Measurements from ENCODE around the gene BDKRB2.

BDKRB2 gene

GRCh38 chr14:96204151-96205058, at the start of gene BDKRB2:
Gene BDKRB2, plus strand, starts transcription at chr14:96204839. Its CDS starts 32,269 bp downstream, at chr14:96237108.
- H3K27ac ChIP-seq: peak within 1 kb of the TSS; percentile 23; the same call in 1 of the 2 replicates
- no peak for TF ChIP-seq ZFX (IDR thresholded peaks at IDR 0.05)
- TF ChIP-seq CTCF (conservative IDR thresholded peaks at IDR 0.05): no peak

GRCh38 chr14:96154900-96155299, 49.7 kb upstream of the BDKRB2 start:
- TF ChIP-seq CTCF (conservative IDR thresholded peaks at IDR 0.05): no peak
- no peak for TF ChIP-seq ZFX (IDR thresholded peaks at IDR 0.05)
- H3K27ac ChIP-seq: no peak overlapping the region

- TF ChIP-seq ZFX (IDR thresholded peaks at IDR 0.05): no peak
- no peak for TF ChIP-seq CTCF (conservative IDR thresholded peaks at IDR 0.05)
- H3K27ac ChIP-seq: no peak overlapping the region
Observed at GRCh38 chr14:96156804-96157760, 47.6 kb upstream of the BDKRB2 start.

- no peak overlapping the region for H3K27ac ChIP-seq
- TF ChIP-seq ZFX (IDR thresholded peaks at IDR 0.05): no peak
- TF ChIP-seq CTCF (conservative IDR thresholded peaks at IDR 0.05): no peak
Observed at GRCh38 chr14:96158735-96159134, 45.9 kb upstream of the BDKRB2 start.

GRCh38 chr14:96160076-96160912, 44.3 kb upstream of the BDKRB2 start:
- H3K27ac ChIP-seq: no peak overlapping the region

GRCh38 chr14:96160913-96161310, 43.7 kb upstream of the BDKRB2 start:
- H3K27ac ChIP-seq: no peak overlapping the region
- TF ChIP-seq ZFX (IDR thresholded peaks at IDR 0.05): no peak
- no peak for TF ChIP-seq CTCF (conservative IDR thresholded peaks at IDR 0.05)

More at GRCh38 chr14:96160076-96160912, 44.3 kb upstream of the BDKRB2 start:
- TF ChIP-seq CTCF (conservative IDR thresholded peaks at IDR 0.05) (no peak), ZFX (IDR thresholded peaks at IDR 0.05) (no peak)

Data from C4-2B (cell line).